ENCODE measurements around the gene UQCRC2. TPM values are rescaled to one million over a fixed set of nuclear protein-coding genes. Genes with fewer than 3 reads are reported as not detected.
"Not testable (repeated sequence)": the region's sequence is repeated elsewhere in the genome, so short reads cannot be mapped to it uniquely, and the experiment has no call there.

Gene UQCRC2
- 228 TPM for total RNA-seq (ENCODE audit: insufficient read depth, low replicate concordance)

- DNase-seq (ENCODE audit: low spot score), result peak; percentile 98
Observed at GRCh38 chr16:21952793-21953540, at the start of gene UQCRC2. Gene UQCRC2 (plus strand): TSS chr16:21953361. CDS start chr16:21953424, 63 bp downstream.

- DNase-seq (ENCODE audit: low spot score), result not testable (repeated sequence)
Observed at GRCh38 chr16:21932650-21933049, 20.5 kb upstream of the UQCRC2 start.

- not testable (repeated sequence) for DNase-seq (ENCODE audit: low spot score)
Observed at GRCh38 chr16:21933316-21933715, 19.8 kb upstream of the UQCRC2 start.

- not testable (repeated sequence) for DNase-seq (ENCODE audit: low spot score)
Observed at GRCh38 chr16:21933790-21934189, 19.4 kb upstream of the UQCRC2 start.

- DNase-seq (ENCODE audit: low spot score), result not testable (repeated sequence)
Observed at GRCh38 chr16:21936216-21936615, 16.9 kb upstream of the UQCRC2 start.

- DNase-seq (ENCODE audit: low spot score), result no peak
Observed at GRCh38 chr16:21937336-21937829, 15.8 kb upstream of the UQCRC2 start.

GRCh38 chr16:21940570-21940969 lies 12.6 kb upstream of the UQCRC2 start:
- no peak for DNase-seq (ENCODE audit: low spot score)

GRCh38 chr16:21943571-21943970 lies 9.6 kb upstream of the UQCRC2 start:
- no peak for DNase-seq (ENCODE audit: low spot score)

GRCh38 chr16:21946889-21947635 lies 6.1 kb upstream of the UQCRC2 start:
- no peak for DNase-seq (ENCODE audit: low spot score)

GRCh38 chr16:21949713-21950260 lies 3.4 kb upstream of the UQCRC2 start:
- no peak for DNase-seq (ENCODE audit: low spot score)

GRCh38 chr16:21950782-21951521 lies 2.2 kb upstream of the UQCRC2 start:
- peak; percentile 2 for DNase-seq (ENCODE audit: low spot score)

- peak; percentile 84 for DNase-seq (ENCODE audit: low spot score)
Observed at GRCh38 chr16:21952040-21952792, 945 bp upstream of the UQCRC2 start.

- DNase-seq (ENCODE audit: low spot score), result no peak
Observed at GRCh38 chr16:21953541-21953902, 361 bp downstream of the UQCRC2 start.

GRCh38 chr16:21957714-21958346 lies 4.7 kb downstream of the UQCRC2 start:
- no peak for DNase-seq (ENCODE audit: low spot score)

GRCh38 chr16:21959050-21959449 lies 5.9 kb downstream of the UQCRC2 start:
- no peak for DNase-seq (ENCODE audit: low spot score)

- no peak for DNase-seq (ENCODE audit: low spot score)
Observed at GRCh38 chr16:21962475-21962874, 9.3 kb downstream of the UQCRC2 start.

GRCh38 chr16:21963887-21964286 lies 10.7 kb downstream of the UQCRC2 start:
- DNase-seq (ENCODE audit: low spot score), result no peak

GRCh38 chr16:21964353-21964752 lies 11.2 kb downstream of the UQCRC2 start:
- no peak for DNase-seq (ENCODE audit: low spot score)

GRCh38 chr16:21971856-21972255 lies 18.7 kb downstream of the UQCRC2 start:
- no peak for DNase-seq (ENCODE audit: low spot score)

GRCh38 chr16:21973945-21974344 lies 20.8 kb downstream of the UQCRC2 start:
- no peak for DNase-seq (ENCODE audit: low spot score)
